Astrocyte of the spinal cord (primary cell): Measurements from ENCODE around the gene NKAIN1.
"Not testable (repeated sequence)": the region's sequence is repeated elsewhere in the genome, so short reads cannot be mapped to it uniquely, and the experiment has no call there.

ENCODE experiments used
- DNase-seq: peaks from one replicate; pipeline ENCODE4 v3.0.0; 2011; ENCODE audit warnings: low read depth, low spot score
- H3K4me3 ChIP-seq: 2 replicates; pipeline ENCODE4 v1.5.1; 2011; ENCODE audit warnings: low read depth, mild to moderate bottlenecking, low read length, moderate library complexity
- CTCF ChIP-seq: IDR thresholded peaks from 2 replicates; pipeline ENCODE4 v1.5.1; 2012; ENCODE audit warnings: low read depth, mild to moderate bottlenecking, low read length, inconsistent platforms
- in situ Hi-C: cut with HindIII; loops from 2 replicates; pipeline ENCODE4 v1.10.0; 2017; ENCODE audit warnings: low sequenced_read_pairs

Gene NKAIN1

GRCh38 chr1:31181515-31182343 is 58.0 kb downstream of the NKAIN1 start:
- in situ Hi-C loops = no loop called here
- no peak for DNase-seq
- TF ChIP-seq CTCF = peak; percentile 71
- no peak overlapping the region for H3K4me3 ChIP-seq

GRCh38 chr1:31180338-31180737 is 59.3 kb downstream of the NKAIN1 start:
- no peak for DNase-seq
- no peak overlapping the region for H3K4me3 ChIP-seq
- in situ Hi-C loops = no loop called here
- no peak for TF ChIP-seq CTCF

DNA sequence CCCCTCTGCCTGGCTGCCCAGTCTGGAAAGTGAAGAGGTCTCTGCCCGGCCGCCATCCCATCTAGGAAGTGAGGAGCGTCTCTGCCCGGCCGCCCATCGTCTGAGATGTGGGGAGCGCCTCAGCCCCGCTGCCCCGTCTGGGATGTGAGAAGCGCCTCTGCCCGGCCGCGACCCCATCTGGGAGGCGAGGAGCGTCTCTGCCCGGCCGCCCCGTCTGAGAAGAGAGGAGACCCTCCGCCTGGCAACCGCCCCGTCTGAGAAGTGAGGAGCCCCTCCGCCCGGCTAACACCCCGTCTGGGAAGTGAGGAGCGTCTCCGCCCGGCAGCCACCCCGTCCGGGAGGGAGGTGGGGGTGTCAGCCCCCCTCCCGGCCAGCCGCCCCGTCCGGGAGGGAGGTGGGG is 63.4 kb downstream of the NKAIN1 start:
- DNase-seq, in situ Hi-C loops, H3K4me3 ChIP-seq: not testable (repeated sequence)

- no peak for TF ChIP-seq CTCF
- H3K4me3 ChIP-seq = no peak overlapping the region
- in situ Hi-C loops = no loop called here
- DNase-seq = no peak
These were observed 69.3 kb downstream of the NKAIN1 start for GRCh38 chr1:31170486-31170735.

DNA sequence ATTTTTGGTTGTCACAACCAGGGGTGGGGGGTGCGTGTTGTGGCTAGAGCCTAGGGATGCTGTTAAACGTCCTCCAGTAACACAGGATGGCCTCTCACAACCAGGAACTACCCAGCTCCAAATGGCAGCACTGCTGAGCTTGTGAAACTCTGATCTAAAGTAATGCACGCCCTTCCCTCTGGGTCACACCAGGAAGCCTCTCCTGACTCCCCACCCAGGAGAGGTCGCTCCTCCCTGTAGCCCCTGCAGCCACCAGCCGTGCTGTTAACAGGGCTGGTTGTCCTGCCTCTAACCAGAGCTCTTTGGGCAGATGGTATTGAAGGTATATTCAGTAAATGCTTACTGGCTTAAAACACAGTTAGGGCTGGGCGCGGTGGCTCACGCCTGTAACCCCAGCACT is 73.2 kb downstream of the NKAIN1 start:
- in situ Hi-C loops = no loop called here
- no peak overlapping the region for H3K4me3 ChIP-seq
- TF ChIP-seq CTCF = no peak
- DNase-seq = no peak

DNA sequence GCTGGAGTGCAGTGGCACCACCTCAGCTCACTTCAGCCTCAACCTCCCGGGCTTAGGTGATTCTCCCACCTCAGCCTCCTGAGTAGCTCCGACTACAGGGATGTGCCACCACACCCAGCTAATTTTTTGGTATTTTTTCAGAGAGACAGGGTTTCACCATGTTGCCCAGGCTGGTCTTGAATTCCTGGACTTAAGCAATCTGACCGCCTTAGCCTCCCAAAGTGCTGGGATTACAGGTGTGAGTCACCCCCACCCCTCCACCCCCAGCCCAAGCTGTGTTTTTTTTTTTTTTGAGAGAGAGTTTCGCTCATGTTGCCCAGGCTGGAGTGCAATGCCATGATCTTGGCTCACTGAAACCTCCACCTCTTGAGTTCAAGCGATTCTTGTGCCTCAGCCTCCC is 75.4 kb downstream of the NKAIN1 start:
- no peak for DNase-seq
- no peak overlapping the region for H3K4me3 ChIP-seq
- in situ Hi-C loops = no loop called here
- TF ChIP-seq CTCF = no peak

DNA sequence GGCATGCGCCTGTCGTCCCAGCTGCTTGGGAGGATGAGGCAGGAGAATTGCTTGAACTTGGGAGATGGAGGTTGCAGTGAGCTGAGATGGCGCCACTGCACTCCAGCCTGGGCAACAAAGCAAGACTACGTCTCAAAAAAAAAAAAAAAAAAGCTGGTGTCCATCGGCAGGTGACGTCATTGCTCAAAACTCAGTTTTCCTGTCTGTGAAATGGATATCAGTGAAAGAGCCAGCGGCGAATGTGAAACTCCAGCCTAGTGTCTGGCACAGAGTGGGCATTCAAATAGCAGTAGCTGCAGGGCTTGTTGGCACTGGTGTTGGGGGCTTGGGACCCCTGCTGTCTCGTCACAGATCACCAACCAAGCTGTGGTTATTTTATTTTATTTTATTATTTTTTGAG is 75.8 kb downstream of the NKAIN1 start:
- in situ Hi-C loops = no loop called here
- no peak for DNase-seq
- H3K4me3 ChIP-seq = no peak overlapping the region
- no peak for TF ChIP-seq CTCF
